GM18508 (cell line): ENCODE results near the gene SDHC.
A peak's percentile ranks its signal among the peaks of the same experiment; 100 is the strongest.
"Not testable (repeated sequence)": the region's sequence is repeated elsewhere in the genome, so short reads cannot be mapped to it uniquely, and the experiment has no call there.

Experiments used
- ATAC-seq: cut with Tn5 transposase; IDR thresholded peaks from one replicate; pipeline ENCODE4 v1.9.1; 2021; ENCODE audit warnings: moderate number of reproducible peaks; ENCODE audit not compliant: insufficient read depth, unreplicated experiment

Gene SDHC

DNA sequence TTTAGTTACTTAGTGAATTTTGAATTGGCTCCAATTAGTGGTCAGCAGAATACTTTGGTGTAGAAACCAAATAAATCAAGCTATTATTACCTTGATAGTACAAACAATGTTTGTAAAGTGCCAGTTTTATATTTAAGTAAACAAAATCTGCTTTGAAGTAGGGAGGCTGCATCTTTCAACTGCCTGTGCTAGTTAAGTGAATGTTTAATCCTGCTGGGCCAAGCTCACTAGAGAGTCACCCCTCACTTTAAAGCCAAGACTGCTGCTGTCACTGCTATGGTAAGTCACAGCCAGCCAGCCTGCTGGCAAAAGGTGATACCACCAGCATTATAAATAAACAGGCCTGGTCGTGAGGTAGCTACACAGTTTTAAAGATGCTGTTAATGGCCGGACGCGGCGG, 63.8 kb downstream of the SDHC start:
- no peak for ATAC-seq

DNA sequence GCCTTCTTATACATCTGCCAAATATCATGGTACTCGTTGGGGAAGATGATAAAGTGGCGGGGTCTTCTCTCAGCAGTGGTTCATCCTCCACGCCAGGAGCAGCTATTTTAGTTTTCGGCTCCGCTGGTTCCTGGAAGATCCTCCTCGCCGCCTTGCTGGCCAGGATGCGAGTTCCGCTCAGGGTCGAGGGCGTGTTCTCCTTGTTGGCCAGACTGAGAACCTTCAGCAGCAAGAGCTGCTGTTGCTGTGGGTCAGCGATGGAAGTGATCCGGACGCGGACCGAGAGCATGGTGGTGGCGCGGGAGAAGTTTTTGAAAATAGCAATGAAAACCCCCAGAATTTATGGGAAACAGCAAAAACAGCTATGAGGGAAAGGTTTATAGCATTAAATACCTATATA, 64.9 kb downstream of the SDHC start:
- no peak for ATAC-seq

DNA sequence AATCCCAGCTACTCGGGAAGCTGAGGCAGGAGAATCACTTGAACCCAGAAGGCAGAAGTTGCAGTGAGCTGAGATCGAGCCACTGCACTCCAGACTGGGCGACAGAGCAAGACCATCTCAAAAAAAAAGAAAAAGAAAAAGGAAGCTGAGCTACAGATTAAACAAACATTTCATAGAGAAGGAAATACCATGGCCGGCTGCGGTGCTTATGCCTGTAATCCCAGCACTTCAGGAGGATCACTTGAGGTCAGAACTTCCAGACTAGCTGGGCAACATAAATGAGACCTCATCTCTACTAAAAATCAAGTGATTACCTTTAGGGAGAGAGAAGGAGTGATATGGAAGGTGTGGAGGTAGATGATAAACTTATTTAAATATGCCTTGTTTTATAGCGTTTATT, 67.5 kb downstream of the SDHC start:
- no peak for ATAC-seq

DNA sequence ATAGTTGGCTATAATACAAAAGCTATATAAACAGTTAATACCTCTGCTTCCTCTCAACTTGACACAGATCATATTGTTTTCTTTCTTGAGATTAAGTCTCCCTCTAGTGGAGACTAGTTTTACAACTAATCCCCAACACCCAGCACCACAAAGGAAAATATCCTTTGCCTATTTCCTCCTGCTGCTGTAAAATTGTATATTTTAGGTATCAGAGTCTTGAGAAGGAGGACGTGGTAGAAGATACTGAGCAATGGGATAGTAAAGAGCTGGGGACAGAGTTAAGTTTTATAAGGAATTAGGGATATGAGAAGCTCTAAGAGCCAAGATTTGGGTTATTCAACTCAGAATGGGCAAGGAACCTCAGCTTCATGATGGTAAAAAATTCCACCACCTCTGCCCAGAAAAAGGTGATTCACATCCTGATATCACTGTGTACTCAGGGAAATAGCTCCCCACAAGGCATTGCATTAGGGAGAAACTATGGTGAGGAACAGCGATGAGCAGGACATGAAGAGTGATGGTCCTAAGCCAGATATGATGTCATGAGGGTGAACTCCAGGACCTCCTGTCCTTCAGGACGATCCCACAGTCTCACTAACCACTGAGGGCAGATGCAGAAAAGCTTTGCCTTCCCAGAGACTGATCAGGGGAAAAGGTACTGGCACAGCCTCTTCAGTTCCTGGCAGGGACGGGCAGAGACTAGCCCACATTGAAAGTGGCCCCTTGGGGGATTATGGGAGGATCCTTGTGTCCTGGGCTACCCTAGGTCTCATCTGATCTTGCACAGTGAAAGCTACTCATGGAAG, 68.2 kb downstream of the SDHC start:
- ATAC-seq = no peak

DNA sequence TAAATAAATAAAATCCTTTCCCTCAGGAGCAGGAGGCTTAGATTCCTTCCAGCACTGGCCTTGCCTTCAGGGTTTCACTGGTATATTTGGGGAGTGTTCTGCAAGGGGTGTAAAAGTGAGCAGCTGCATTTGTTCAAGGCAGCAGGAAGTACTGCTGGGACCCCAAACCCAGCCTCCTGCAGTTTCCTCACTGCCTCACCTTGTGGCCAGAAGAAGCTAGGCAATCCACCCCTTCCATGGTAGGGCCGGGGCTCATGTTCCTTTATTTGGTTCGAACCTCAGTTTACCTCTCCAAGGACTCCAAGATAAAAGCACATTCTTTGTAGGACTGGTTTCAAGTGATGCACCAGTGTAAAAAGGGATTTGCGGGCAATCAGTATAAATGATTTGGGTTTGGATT, 74.5 kb downstream of the SDHC start:
- ATAC-seq = no peak

DNA sequence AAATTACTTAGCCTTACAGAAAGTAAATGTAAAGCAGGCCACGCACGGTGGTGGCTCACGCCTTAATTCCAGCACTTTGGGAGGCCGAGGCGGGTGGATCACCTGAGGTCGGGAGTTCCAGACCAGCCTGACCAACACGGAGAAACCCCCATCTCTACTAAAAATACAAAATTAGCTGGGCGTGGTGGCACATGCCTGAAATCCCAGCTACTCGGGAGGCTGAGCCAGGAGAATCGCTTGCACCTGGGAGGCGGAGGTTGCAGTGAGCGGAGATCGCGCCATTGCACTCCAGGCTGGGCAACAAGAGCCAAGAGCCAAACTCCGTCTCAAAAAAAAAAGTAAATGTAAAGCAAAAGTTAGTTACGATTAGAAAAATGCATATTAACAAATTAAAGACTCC, 75.0 kb downstream of the SDHC start:
- ATAC-seq = not testable (repeated sequence)

DNA sequence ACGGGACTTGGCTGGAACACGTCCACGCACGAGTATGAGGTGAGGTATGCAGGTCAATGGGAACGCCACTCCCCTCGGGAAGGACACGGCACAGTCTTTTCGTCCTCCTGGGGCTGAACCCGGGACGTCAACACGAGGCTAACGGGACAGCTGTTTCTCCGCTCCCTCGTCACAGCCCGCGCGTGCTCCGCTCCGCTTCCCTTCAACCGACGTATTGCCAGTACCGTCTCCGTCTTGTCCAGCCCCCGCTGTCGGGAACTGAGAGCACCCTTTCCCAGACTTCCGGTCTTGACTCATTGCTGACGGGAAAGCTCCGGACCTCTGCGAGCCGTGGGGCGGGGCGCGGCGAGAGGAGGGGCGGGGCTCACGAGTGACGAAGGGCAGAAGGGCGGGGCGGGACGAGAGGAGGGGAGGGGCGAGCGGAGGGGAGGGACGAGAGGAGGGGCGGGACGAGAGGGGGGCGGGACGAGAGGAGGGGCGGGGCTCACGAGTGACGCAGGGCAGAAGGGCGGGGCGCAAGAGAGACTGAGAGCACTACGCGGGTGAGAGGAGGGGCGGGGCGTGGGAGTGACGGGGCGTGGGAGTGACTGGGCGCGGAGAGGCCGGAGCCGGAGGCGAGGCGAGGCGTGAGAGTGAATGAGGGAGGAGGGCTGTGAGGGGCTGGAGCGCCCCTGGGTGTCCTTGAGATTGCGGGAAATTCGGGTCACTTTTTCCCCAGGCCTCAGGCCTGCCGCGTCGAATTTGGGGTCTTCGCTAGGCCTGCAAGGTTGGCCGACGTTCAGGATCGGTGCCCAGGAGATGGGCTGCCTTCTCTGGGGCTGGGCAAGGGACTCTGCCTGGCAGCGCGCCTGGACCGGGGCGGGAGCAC, 75.7 kb downstream of the SDHC start:
- no peak for ATAC-seq

DNA sequence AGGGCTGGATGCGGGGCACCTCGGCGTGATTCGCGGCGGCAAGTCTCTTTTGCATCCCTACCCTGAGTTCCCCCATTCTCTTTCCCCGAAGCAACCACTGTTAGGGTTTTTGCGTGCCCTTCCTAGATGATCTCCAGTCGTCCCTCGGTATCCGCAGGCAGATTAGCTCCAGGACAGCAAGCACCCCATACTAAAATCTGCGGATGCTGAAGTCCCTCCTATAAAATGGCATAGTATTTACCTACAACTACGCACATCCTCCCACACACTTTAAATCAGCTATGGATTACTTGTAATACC, 76.3 kb downstream of the SDHC start:
- ATAC-seq = no peak

DNA sequence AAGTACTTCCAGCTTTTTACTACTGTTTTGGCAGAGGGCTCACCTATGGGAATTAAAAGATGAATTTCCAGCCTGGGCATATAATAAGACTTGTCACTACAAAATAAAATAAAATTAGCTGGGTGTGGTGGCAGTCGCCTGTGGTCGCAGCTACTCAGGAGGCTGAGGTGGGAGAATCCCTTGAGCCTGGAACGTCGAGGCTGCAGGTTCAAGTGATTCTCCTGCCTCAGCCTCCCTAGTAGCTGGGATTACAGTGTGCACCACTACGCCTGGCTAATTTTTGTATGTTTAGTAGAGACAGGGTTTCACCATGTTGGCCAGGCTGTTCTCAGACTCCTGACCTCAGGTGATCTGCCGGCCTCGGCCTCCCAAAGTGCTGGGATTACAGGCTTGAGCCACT, 77.0 kb downstream of the SDHC start:
- not testable (repeated sequence) for ATAC-seq

DNA sequence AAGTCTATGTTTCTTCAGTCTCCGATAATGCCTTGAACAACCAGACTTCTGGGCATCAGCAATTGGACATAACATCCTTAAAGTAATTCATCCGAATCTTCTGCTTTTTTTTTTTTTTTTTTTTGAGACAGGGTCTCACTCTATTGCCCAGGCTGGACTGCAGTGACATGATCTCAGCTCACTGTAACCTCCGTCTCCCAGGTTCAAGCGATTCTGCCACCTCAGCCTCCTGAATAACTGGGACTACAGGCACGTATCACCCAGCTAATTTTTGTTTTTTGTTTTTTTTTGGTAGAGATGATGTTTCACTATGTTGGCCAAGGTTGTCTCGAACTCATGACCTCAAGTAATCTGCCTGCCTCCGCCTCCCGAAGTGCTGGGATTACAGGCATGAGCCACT, 77.4 kb downstream of the SDHC start:
- ATAC-seq = no peak

DNA sequence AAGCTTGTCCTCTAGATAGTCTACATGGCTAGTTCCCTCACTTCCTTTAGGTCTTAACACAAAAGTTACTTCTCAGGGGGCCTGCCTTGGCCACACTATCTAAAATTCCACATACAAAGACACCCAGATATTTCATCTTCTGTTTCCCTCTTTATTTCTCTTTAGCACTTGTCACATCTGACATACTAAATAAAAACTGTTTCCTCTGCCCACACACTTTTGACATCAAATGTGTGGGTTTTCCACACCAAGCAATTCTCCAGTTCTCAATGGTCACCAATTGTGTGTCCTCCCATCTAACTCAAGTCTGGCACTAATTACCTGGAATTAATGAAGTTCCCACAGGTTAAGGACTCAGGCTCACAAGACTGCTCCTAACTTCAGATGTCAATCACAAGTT, 79.0 kb downstream of the SDHC start:
- ATAC-seq = no peak

DNA sequence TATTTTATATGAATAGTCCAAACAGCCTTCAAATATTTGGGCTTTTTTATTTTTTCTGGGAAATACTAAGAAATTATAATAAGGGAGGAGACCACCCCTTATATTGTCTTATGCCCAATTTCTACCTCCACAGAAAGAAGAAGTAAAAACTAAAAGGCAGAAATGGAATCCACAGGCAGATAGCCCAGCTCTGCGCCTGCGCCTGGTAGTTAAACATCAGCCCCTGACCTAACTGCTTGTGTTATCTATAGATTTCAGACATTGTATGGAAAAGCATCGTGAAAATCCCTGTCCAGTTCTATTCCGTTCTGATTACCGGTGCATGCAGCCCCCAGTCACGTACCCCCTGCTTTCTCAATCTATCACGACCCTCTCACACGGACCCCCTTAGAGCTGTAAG, 82.9 kb downstream of the SDHC start:
- ATAC-seq = not testable (repeated sequence)

DNA sequence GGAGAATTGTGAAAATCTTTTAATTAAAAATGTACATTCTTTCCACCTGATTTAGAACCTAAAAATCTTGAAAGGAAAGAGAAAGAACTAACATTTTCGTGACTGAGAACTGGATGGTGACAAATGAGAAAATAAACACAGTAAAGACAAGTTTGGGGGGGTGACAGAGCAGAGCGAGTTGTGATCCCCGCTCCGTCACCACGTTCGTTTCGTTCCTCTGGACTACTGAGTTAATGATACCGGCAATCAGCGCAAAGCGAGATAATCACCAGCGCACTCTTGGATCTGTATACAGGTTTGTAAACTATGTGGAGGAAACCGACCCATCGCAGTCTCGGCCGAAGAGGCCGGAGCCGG, 84.7 kb downstream of the SDHC start:
- ATAC-seq = no peak

DNA sequence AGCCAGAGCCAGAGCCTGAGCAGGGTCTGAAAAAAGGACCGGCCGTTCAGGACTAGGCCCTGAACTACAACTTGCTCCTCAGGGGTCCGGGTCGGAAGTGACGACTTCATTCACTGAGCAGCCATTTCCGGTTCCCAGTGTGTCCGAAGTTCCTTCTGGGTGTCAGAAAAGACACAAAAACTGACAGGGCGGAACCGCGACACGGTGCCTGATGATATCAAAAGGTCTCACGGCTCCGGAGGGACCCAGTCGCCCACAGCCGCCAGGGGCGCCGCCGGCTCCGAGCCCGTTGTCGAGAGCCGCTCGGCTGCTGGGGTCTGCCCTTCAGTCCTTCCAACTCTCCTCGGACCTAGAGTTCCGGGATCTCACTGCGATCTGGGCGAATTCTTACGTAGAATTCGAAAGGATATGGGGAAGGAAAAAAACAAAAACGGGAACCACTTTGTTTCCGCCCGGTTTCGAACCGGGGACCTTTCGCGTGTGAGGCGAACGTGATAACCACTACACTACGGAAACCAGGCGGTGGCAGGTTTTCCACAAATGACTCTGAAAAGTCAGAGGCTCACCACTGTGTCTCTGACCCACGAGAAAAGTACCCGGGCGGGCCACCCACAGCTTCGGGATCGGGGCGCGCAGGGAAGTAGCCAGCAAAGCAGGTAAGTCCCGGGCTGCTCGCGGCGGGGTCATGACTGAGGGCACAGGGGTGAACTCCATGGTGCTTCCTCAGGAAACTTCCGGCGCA, 85.2 kb downstream of the SDHC start:
- ATAC-seq = peak; percentile 42

DNA sequence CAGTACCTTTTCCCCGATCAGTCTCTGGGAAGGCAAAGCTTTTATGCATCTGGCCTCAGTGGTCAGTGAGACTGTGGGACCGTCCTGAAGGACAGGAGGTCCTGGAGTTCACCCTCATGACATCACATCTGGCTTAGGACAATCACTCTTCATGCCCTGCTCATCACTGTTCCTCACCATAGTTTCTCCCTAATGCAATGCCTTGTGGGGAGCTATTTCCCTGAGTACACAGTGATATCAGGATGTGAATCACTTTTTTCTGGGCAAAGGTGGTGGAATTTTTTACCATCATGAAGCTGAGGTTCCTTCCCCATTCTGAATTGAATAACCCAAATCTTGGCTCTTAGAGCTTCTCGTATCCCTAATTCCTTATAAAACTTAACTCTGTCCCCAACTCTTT, 88.3 kb downstream of the SDHC start:
- ATAC-seq = no peak

DNA sequence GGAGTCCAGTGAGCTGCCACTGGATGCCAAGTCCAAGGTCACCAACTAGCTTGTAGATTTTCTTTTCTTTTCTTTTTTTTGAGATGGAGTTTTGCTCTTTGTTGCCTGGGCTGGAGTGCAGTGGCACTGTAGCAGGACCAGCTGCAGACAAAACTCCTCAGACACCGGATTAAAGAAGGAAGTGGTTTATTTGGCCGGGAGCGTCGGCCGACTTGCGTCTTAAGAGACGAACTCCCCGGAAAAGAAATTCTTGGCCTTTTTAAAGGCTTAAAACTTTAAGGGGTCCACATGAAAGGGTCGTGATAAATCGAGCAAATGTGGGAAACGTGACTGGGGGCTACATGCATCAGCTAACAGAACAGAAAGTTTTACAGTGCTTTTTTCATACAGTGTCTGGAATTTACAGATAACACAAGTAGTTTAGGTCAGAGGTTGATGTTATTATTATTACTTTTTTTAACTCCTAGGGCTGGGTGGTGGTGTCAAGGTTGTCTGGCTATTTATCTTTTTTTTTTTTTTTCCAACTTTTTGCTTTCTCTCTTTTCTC, 89.9 kb downstream of the SDHC start:
- ATAC-seq = no peak

DNA sequence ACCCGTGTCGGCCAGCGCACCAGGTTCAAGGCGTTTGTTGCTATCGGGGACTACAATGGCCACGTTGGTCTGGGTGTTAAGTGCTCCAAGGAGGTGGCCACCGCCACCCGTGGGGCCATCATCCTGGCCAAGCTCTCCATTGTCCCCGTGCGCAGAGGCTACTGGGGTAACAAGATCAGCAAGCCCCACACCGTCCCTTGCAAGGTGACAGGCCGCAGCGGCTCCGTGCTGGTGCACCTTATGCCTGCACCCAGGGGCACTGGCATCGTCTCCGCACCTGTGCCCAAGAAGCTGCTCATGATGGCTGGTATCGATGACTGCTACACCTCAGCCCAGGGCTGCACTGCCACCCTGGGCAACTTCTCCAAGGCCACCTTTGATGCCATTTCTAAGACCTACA, 92.4 kb downstream of the SDHC start:
- not testable (repeated sequence) for ATAC-seq

DNA sequence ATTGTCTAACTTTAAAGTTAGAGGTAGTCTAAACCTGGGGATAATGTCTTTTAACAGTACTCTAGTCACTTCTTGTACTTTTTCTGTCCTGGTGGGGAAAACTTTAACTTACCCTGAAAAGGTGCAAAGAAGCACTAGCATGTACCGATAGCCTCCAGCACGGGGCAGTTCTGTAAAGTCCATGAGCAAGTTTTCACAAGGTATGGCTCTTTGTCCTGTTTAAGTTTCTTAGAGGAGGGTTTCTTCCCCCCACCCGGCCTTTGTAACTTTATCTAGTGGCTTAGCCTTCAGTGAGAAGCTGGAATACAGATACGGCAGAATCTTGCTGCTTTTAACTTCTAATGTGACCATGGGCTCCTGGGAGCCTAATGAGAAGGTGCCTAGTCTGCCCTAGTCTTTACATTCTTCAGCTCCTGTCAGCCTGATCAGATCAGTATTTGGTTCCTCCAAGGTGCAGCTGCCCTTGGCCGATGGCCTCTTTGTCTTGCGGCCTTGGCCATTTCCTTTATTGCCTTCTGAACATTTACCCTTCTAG, 93.3 kb downstream of the SDHC start:
- ATAC-seq = no peak

DNA sequence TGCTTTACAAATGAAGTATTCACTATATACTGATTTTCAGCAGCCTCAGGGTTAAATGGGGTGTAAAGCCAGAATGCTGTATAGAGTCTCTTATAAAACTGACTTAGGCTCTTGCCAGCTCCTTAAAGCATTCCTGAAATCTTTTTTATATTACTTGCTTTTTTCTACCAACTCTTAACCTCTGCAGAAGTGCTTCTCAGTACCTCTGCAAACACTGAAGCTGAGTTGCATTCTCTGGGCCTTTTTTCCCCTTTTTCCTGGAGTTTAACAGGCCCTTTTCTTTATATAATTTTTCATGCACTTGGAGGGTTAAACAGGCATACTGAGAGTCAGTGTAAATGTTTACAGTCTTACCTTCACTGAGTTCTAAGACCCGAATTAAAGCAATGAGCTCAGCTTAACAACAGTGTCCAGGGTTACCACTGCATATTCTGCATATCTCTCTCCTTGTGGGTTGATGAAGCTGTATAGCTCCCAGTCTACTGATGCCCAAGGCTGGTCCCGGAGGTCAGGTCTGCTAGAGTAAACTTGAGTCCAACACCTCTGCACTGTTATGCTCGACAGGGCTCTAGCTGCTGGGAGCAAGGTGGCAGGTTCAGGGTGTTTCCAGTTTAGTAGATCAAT, 94.4 kb downstream of the SDHC start:
- ATAC-seq = no peak
